HG03565 (cell line): ENCODE measurements around the gene IFNA4.
"Not testable (repeated sequence)": the region's sequence is repeated elsewhere in the genome, so short reads cannot be mapped to it uniquely, and the experiment has no call there.

Experiments used
- ATAC-seq: cut with Tn5 transposase; IDR thresholded peaks from one replicate; pipeline ENCODE4 v1.9.1; 2021; ENCODE audit warnings: mild to moderate bottlenecking, moderate library complexity; ENCODE audit not compliant: unreplicated experiment

The IFNA4 gene

GRCh38 chr9:21187487-21187886, at the start of gene IFNA4:
TSS of gene IFNA4 (minus strand) at chr9:21187587. CDS start at chr9:21187531, 56 bp downstream.
- ATAC-seq: not testable (repeated sequence)

GRCh38 chr9:21236360-21236714, 49.0 kb upstream of the IFNA4 start:
- not testable (repeated sequence) for ATAC-seq

GRCh38 chr9:21235468-21236359, 48.3 kb upstream of the IFNA4 start:
- peak; percentile 72 for ATAC-seq

GRCh38 chr9:21234153-21234687, 46.8 kb upstream of the IFNA4 start:
- no peak for ATAC-seq

- no peak for ATAC-seq
Observed at GRCh38 chr9:21233258-21233657, 45.9 kb upstream of the IFNA4 start.

- no peak for ATAC-seq
Observed at GRCh38 chr9:21228122-21228521, 40.7 kb upstream of the IFNA4 start, which contains the start of gene IFNA17. TSS of gene IFNA17 (minus strand) at chr9:21228222. CDS start at chr9:21228173, 49 bp downstream.

GRCh38 chr9:21217211-21217610, 29.8 kb upstream of the IFNA4 start, which contains the start of gene IFNA16:
TSS of gene IFNA16 (minus strand) at chr9:21217311. CDS start at chr9:21217305, 6 bp downstream.
- not testable (repeated sequence) for ATAC-seq

GRCh38 chr9:21213411-21214326, 26.3 kb upstream of the IFNA4 start:
- ATAC-seq: peak; percentile 75

- ATAC-seq: not testable (repeated sequence)
Observed at GRCh38 chr9:21212160-21212559, 24.8 kb upstream of the IFNA4 start.

GRCh38 chr9:21210782-21211181, 23.4 kb upstream of the IFNA4 start:
- not testable (repeated sequence) for ATAC-seq

GRCh38 chr9:21210311-21210710, 22.9 kb upstream of the IFNA4 start:
- no peak for ATAC-seq

GRCh38 chr9:21207043-21207442, 19.7 kb upstream of the IFNA4 start, which contains the start of gene IFNA10:
TSS of gene IFNA10 (minus strand) at chr9:21207143. CDS start at chr9:21207097, 46 bp downstream.
- ATAC-seq: not testable (repeated sequence)

GRCh38 chr9:21205204-21205603, 17.8 kb upstream of the IFNA4 start:
- ATAC-seq: no peak

GRCh38 chr9:21202105-21202504, 14.7 kb upstream of the IFNA4 start, which contains the start of gene IFNA7:
TSS of gene IFNA7 (minus strand) at chr9:21202205. CDS start at chr9:21202165, 40 bp downstream.
- not testable (repeated sequence) for ATAC-seq

- ATAC-seq: peak; percentile 91
Observed at GRCh38 chr9:21194867-21195776, 7.7 kb upstream of the IFNA4 start.

GRCh38 chr9:21182810-21183736, 4.3 kb downstream of the IFNA4 start:
- peak; percentile 95 for ATAC-seq

- ATAC-seq: no peak
Observed at GRCh38 chr9:21174671-21175070, 12.7 kb downstream of the IFNA4 start.

GRCh38 chr9:21172156-21172555, 15.2 kb downstream of the IFNA4 start:
- no peak for ATAC-seq

GRCh38 chr9:21171351-21171750, 16.0 kb downstream of the IFNA4 start:
- no peak for ATAC-seq
